Left kidney (tissue), 2 donors: Measurements from ENCODE around the gene CORO7. TPM values are rescaled to one million over a fixed set of nuclear protein-coding genes. Genes with fewer than 3 reads are reported as not detected.
"Not testable (repeated sequence)": the region's sequence is repeated elsewhere in the genome, so short reads cannot be mapped to it uniquely, and the experiment has no call there.

ENCODE experiments used
- DNase-seq: peaks from one replicate; pipeline ENCODE4 v3.0.0-alpha.2; 2013
- polyA plus RNA-seq: library from polyadenylated mRNA; unstranded; fragments of 120-200 nt; gene quantifications from one replicate; pipeline ENCODE4 v1.2.1, GENCODE V29; 2013; ENCODE audit not compliant: insufficient read length

The CORO7 gene
- polyA plus RNA-seq, 1 donor: 20.3 TPM

DNA sequence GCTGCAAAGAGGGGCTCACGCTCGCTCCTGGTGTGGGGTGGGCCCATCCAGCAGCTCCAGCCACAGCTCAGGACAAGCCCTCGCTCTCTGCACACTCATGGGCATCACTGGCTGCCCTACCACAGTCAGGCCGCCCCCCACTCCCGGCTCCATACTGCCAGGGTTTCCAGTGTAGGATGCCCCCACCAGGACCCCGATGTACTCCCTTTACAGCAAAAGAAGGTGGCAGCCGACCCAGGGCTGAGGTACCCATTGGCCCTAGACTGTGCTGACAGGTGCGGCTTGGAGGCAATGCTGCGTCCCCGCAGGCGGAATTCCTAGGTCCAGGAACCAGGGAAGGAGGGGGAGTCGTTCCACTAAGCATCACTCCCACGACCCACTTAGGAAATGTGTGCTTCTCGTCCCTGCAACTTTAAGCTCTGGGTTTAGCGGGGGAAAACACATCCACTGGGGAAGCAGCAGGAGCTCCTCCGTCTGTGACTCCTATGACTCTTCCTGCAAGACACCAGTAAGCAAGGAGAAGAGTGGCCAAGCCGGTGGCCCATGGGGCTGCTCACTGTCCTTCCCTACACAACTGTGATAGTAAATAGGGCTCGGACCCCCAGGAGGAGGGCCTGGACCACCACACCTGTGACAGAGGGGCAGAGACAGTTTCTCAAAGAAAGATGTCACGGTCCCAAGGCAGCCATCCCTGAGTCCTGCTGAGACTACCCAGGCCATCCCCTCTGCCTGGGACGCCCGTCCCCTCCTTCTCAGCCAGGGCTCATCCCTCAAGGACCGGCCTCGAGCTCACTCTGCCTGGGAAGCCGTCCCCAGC, 13.1 kb downstream of the CORO7 start:
- no peak for DNase-seq

DNA sequence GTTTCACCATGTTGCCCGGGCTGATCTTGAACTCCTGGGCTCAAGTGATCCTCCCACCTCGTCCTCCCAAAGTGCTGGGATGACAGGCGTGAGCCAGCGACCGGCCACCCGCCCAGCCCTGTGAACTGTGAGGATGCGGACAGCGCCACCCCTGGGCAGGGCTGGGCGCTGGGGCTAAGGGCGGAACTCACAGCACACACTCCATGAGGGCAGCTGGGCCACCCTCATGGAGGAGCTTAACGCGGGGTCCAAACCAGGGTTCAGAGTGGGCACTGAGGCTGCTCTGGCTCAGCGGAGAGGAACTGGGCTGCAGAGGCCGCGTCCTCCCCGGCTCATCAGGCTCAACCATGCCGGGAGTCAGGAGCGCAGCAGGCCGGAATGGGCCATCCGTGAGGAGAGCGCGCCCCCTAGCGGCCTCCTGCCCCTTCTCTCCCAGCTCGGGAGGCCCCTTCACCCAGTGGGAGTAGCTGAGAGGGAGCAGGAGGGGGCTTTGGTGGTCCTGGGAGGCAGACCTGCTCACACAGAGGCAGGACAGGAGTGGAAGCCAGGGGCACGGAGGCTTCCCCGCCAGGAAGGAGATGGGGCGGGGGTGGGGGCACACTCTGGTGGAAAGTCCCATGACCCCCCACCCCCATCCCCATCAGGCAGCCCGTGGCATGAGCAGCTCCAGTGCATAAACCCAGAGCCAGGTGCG, 13.8 kb downstream of the CORO7 start:
- no peak for DNase-seq

DNA sequence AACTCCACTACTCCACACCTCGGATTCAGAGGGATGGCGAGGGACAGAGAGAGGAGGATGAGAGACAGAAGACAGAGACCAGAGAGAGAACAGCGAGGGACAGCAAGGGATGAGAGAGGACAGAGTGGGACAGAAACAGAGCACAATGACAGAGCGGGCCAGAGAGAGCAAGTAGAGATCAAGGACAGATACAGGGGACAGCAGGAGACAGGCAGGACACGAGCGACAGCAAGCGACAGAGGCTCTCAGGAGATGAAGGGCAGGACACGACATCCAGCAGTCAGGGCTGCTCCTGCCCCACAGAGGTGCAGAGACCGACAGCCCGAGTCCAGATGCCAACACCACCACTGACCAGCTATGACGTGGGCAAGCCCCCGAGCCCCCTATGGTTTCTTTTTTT, 14.9 kb downstream of the CORO7 start:
- DNase-seq: no peak

- DNase-seq: no peak
Observed at GRCh38 chr16:4401094-4401501, 15.3 kb downstream of the CORO7 start.

- no peak for DNase-seq
Observed at GRCh38 chr16:4399001-4399730, 17.2 kb downstream of the CORO7 start.

DNA sequence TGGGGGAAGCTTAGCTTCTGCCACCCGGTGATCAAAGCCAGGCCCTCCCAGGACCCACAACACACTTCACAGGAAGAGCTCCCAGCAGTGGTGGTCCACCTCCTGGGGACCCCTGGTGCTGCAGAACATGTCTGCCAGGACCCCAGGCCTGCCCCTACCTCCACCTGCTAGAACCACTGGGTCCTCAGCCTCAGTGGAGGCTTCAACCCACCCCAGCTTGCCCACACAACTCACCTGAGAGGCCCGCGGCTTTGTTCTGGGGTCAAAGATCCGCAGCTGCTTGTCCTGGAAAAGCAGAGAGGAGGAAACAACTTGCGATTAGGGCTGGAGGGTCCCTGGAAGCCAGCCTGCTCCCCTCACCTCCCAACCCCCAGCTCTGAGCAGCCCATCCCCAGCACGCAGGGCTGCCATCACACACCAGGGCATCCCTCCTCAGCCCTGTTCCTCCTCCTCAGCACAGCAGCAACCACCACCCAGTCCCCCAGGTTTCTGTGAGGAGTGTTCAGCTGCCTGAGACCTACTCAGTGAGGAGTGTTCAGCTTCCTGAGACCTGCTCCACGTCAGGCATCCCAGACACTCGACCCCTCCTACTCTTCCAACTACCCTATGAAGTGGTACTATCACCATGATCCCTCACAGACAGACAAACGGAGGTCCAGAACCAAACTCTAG, 21.2 kb downstream of the CORO7 start:
- DNase-seq: no peak

- DNase-seq: not testable (repeated sequence)
Observed at GRCh38 chr16:4393850-4394249, 22.5 kb downstream of the CORO7 start.

- DNase-seq: no peak
Observed at GRCh38 chr16:4393240-4393600, 23.2 kb downstream of the CORO7 start.

DNA sequence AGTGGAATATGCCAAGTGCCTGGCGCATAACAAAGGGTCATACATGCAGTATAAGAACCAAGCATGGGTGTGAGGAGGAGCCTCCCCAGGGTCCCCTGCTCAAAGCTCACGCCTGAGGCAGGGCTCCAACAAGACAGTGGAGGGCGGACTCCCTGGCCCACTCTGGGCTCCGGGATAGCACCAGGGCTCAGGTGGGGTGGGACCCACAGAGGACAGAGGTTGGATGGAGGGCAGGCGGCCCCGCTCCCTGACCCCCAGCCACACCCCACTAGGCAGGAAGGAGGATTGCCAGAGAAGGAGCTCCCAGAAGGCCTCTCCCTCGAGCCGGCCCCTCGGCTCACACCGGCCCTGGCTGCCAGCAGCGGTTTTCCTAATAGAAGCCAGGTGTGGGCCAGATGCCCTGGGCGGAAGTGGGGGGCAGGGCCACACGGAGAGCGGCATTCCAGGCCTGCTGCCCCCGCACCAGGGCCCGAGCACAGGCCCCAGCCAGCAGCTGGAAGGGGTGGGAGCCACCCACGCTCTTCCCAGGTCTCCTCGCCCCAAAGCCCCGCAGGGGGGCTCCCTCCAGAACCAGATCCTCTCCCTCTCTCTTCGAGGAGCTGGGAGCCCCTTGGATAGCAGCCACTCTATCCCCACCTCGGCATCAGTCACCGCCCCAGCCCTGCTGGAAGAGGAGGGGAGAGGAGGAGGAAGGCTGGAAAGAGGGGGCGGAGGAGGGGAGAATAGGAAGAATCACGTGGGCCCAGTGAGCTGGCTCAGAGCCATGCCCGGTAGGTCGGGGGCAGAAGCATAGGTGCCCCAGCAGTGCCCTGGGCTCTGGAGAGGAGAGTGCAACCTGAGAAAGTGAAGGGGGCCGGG, 23.8 kb downstream of the CORO7 start:
- peak; percentile 84 for DNase-seq

- no peak for DNase-seq
Observed at GRCh38 chr16:4391631-4392381, 24.6 kb downstream of the CORO7 start.

DNA sequence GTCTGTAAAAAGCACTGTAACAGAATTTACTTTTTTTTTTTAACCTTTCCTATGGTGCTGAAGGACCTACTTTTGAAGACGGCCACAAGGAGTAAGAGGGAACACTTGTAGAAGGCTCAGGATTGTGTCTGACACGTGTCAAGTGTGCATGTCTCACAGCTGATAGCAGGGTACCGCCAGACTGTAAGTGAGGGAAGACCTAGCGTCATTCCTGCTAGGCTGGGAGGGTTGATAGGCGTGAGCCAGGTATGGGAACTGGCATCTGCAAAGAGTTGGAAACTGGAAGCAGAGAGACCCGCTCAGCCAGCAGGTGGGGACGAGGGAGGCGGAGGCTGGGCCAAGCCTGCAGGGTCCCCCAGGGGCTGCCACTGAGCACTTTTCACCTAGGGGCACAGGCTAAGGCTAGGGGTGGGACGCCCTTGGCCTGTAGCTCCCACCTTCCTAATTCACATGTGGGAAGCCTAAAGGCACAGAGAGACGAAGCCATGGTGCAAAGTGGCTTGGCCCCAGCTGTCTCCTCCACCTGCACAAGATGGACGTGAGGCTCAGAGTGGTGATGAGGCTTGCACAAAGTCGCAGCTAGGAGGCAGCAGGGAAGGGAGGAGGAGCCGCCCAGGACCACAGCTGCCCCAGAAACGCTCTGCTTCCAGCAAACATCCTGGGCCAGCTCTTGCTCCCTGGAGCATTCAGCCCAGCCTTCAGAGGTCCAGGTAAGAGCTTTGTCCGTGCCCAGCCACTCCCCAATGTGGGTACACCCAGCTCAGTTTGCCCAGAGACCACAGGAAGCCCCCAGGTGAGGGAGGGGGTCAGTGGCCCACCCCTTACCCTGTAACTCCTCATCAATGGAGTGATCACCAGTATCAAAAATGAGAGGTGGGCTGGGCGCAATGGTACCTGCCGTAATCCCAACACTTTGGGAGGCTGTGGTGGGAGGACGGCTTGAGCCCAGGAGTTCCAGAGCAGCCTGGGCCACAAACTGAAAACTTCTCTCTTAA, 25.8 kb downstream of the CORO7 start:
- no peak for DNase-seq

DNA sequence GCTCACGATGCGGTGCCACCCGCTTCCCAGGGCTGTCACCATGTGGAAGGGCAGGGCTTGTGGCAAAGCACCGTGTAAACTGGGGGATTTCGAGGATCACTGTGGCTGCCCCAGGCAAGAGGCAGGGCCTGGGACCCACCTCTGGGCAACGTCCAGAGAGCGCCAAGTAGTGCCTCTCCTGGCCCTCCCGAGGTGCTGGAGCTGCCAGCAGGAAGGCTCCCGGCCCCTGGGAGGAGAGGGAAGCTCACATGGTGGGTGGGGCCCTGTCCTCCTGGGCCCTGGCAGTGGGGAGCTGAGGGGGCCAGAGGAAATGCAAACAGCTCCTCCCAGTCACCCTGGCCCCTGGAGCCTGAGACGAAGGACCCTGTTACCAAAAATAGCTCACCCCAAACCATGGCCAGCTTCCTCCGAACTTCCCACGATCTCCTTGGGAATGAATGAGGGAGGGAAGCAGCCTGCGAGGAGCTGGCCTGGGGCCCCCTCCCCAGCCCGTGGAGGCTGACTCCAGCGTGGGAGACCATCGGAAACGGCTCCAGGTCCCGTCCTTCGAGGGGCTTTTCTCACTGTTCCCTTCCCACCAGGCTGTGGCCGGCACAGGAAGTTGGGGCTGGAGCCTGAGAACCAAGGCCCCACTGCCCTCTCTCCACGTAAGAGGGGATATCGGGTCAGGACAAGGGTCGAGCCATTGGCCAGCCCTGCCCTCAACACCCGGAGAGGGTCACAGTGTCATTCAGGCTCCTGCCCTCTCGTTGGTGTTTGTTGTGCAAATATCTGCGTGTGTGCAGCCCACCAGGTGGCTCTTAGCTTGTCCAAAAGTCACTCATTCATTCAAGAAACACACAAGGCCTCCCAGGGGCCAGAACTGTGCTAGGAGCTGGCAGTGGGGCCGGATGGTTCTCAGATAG, 27.1 kb downstream of the CORO7 start:
- no peak for DNase-seq

GRCh38 chr16:4388271-4389021, 27.9 kb downstream of the CORO7 start:
- no peak for DNase-seq

DNA sequence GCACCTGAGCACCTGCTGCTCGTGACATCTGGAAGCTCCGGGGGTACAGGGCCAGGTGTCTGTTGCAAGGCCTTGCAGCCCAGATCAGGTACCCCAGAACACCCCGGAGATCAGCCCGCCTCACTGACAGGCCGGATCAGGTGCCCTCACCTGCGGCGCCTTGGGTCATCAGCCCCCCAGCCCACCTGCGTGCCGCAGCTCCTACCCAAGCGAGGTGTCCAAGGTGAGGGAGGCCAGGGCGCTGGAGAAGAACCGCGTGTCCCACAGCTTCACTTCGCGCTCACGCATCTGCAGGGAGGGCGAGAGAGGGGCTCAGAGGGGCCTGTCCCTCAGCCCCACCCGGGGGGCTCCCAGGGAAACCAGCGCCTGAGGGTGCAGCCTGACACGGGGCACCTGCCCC, 28.6 kb downstream of the CORO7 start:
- DNase-seq: no peak

DNA sequence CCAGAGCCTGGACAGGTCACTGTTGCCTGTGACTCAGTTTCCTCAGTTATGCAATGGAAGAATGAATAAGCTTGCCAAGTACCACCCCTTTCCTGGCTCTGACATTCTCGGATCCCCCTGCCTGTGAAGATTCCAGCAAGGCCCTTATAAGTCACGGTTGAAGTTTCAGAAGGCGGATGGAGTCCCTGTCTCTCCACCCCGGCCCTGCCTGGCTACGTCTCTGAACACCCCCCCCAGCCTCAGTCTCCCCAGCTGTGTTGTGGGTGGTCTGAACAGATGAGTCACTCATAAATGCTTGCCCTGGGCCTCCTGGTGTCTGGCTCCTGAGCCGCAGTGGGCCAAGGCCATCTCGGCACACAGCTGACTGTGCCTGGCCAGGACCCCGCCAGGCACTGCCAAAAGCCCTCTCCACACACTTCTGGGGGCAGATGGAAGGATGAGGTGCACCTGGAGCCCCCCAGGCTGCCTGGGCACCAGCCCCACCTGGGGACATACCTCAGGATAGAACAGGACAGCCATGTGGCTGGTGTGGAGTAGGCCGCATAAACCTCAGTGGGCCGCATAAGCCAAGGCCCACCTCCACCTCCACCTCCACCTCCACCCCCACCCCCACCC, 29.3 kb downstream of the CORO7 start:
- no peak for DNase-seq

DNA sequence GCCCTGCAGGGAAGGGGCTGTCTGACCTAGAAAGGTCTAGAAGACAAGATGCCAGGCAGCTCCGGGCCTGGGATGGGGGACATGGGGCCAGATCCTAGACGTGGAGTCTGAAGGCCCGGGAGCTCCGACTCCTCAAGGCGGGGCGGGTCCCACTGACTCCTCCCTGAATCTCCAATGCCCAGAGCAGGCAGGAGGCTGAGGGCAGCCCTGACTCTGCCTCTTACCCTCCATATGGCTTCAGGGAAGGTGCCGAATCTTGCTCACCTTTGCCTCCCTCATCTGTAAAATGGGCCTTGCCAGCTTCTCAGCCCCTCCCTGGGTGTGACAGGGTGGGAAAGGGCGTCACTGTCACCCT, 30.0 kb downstream of the CORO7 start:
- no peak for DNase-seq

DNA sequence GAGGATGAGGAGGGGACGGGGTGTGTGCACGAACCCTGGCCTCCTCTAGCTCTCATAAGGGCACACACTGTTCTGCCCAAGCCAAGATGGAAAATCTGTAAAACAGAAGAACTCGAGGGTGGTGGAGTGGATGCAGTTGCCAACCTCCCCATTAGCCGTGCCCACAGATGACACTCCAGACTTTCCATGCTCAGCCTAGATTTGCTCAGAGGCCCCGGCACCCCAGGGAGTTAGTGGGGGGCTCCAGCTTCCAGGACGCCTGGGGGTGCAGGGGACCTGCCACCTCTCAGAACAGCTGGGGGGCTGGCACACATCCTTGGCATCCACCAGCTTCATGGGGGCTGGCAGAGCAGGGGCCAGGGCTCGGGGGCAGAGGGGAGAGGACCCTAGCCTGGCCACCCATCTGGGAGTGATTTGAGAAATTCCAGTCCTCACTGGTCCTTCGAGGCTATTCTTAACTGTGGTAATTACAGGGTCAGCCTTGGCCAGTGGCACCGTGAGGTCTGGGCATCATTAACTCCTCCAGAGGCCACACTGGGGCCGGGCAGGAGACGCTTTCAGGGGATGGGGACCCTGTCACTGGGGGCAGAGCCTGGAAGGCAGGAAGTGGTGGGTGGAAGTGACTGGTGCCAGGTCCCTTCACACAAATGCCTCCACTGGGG, 30.5 kb downstream of the CORO7 start:
- DNase-seq: no peak
